WTC11 (cell line): ENCODE data around the gene SEL1L3. TPM values are rescaled to one million over a fixed set of nuclear protein-coding genes. Genes with fewer than 3 reads are reported as not detected.

Experiments used
- ATAC-seq: fragments of 200-7000 bp; cut with Tn5 transposase; 2 replicates; pipeline ENCODE4 v1.10.0; 2021; ENCODE audit warnings: mild to moderate bottlenecking, moderate library complexity
- CTCF ChIA-PET: fragments of 300-600 bp; sonication (Branson Sonifier 250); formaldehyde crosslinking; loops from one replicate; lab custom pipeline; 2021; ENCODE audit warnings: antibody characterized with exemption; lab: Charles Lee
- POLR2A ChIA-PET: fragments of 350-600 bp; sonication (Branson Sonifier 250); formaldehyde crosslinking; loops from one replicate; lab custom pipeline; 2021; ENCODE audit warnings: antibody characterized with exemption; lab: Charles Lee
- DNase-seq: peaks from one replicate; pipeline ENCODE4 v3.0.0; 2021; ENCODE audit warnings: low spot score
- H3K27ac Mint-ChIP-seq: 2 replicates; pipeline ENCODE4 v1.8.0; 2021; ENCODE audit warnings: mixed read lengths
- H3K27me3 Mint-ChIP-seq: 2 replicates; pipeline ENCODE4 v1.8.0; 2021; ENCODE audit warnings: low read depth, mild to moderate bottlenecking, moderate library complexity, mixed read lengths
- H3K36me3 Mint-ChIP-seq: 2 replicates; pipeline ENCODE4 v1.8.0; 2021; ENCODE audit warnings: mixed read lengths
- H3K4me1 Mint-ChIP-seq: 2 replicates; pipeline ENCODE4 v1.8.0; 2022; ENCODE audit warnings: mixed read lengths
- H3K4me3 Mint-ChIP-seq: 2 replicates; pipeline ENCODE4 v1.8.0; 2021; ENCODE audit warnings: mild to moderate bottlenecking, moderate library complexity, mixed read lengths
- H3K9me3 Mint-ChIP-seq: 2 replicates; pipeline ENCODE4 v1.8.0; 2021; ENCODE audit warnings: mixed read lengths
- ARID4B ChIP-seq: sonication (generic); formaldehyde crosslinking; IDR thresholded peaks from 2 replicates; pipeline ENCODE4 v1.8.0; 2023; ENCODE audit warnings: missing genetic modification reagents, mild to moderate bottlenecking, borderline replicate concordance
- ESRRA ChIP-seq: sonication (generic); formaldehyde crosslinking; IDR thresholded peaks from 2 replicates; pipeline ENCODE4 v1.8.1; 2022; ENCODE audit warnings: mild to moderate bottlenecking, missing genetic modification reagents, borderline replicate concordance
- ETV6 ChIP-seq: sonication (generic); formaldehyde crosslinking; IDR thresholded peaks from 2 replicates; pipeline ENCODE4 v1.8.1; 2022; ENCODE audit warnings: mild to moderate bottlenecking, missing genetic modification reagents
- GRHL2 ChIP-seq: fragments of 250-450 bp; sonication (Bioruptor Pico); IDR thresholded peaks from 2 replicates; pipeline ENCODE4 v1.8.0; 2022; ENCODE audit warnings: mild to moderate bottlenecking, moderate library complexity; ENCODE audit not compliant: insufficient replicate concordance, severe bottlenecking
- MXD4 ChIP-seq: fragments of 250-450 bp; sonication (Bioruptor Pico); IDR thresholded peaks from 2 replicates; pipeline ENCODE4 v1.8.0; 2021; ENCODE audit warnings: mild to moderate bottlenecking, moderate library complexity, borderline replicate concordance
- PRDM15 ChIP-seq: sonication (generic); formaldehyde crosslinking; IDR thresholded peaks from 2 replicates; pipeline ENCODE4 v1.8.0; 2022; ENCODE audit warnings: missing genetic modification reagents
- PRRX2 ChIP-seq: fragments of 250-450 bp; sonication (Bioruptor Pico); IDR thresholded peaks from 2 replicates; pipeline ENCODE4 v1.8.0; 2021; ENCODE audit warnings: mild to moderate bottlenecking
- SP1 ChIP-seq: sonication (generic); formaldehyde crosslinking; conservative IDR thresholded peaks from 2 replicates; pipeline ENCODE4 v1.8.1; 2022; ENCODE audit warnings: missing genetic modification reagents
- TCF7 ChIP-seq: sonication (generic); formaldehyde crosslinking; IDR thresholded peaks from 2 replicates; pipeline ENCODE4 v1.8.0; 2022; ENCODE audit warnings: mild to moderate bottlenecking, low read depth, missing genetic modification reagents, moderate library complexity
- ZMAT4 ChIP-seq: fragments of 250-450 bp; sonication (Bioruptor Pico); IDR thresholded peaks from 2 replicates; pipeline ENCODE4 v1.9.0; 2021; ENCODE audit warnings: mild to moderate bottlenecking
- ZNF219 ChIP-seq: sonication (generic); formaldehyde crosslinking; IDR thresholded peaks from 2 replicates; pipeline ENCODE4 v1.8.0; 2023; ENCODE audit warnings: missing genetic modification reagents, mild to moderate bottlenecking, borderline replicate concordance
- ZSCAN18 ChIP-seq: fragments of 250-450 bp; sonication (Bioruptor Pico); IDR thresholded peaks from 2 replicates; pipeline ENCODE4 v2.1.2; 2022; ENCODE audit warnings: mild to moderate bottlenecking, moderate library complexity
- total RNA-seq: library from RNA; stranded (reverse); gene quantifications from 3 replicates; pipeline ENCODE4 v1.2.3, GENCODE V29; 2021
- TF ChIP-seq, protein P1 (sequence below): fragments of 250-450 bp; sonication (Bioruptor Pico); conservative IDR thresholded peaks from 2 replicates; pipeline ENCODE4 v1.9.0; 2021; ENCODE audit warnings: mild to moderate bottlenecking
- TF ChIP-seq, protein P2 (sequence below): sonication (generic); formaldehyde crosslinking; IDR thresholded peaks from 2 replicates; pipeline ENCODE4 v1.8.0; 2022; ENCODE audit warnings: mild to moderate bottlenecking, missing genetic modification reagents

SEL1L3 gene
- total RNA-seq, 1 experiment from 2014 or later = 31.5 TPM

- H3K27me3 Mint-ChIP-seq = no peaks in the 10 kb centered on the region; the same call in 1 of the 2 replicates
- no peaks in the 10 kb centered on the region for H3K9me3 Mint-ChIP-seq
- H3K4me1 Mint-ChIP-seq = peaks cover 27% of the 10 kb centered on the region
- H3K36me3 Mint-ChIP-seq = no peaks in the 10 kb centered on the region
- ATAC-seq (peak; percentile 19; the same call in 1 of the 2 replicates), DNase-seq (no peak)
- H3K27ac Mint-ChIP-seq = no peak overlapping the region
- H3K4me3 Mint-ChIP-seq = no peak overlapping the region
- ChIA-PET POLR2A (no interaction called here), CTCF (interaction anchor here (0.8 to 1.1 kb wide), 3 partner anchors 15 to 130 kb away, joined by 3 to 5 read pairs (median 4); partner anchors contain the start of gene SMIM20)
- TF ChIP-seq SP1 (CRISPR knock-in tag) = no peak
- no peak for TF ChIP-seq PRRX2 (CRISPR knock-in tag)
- TF ChIP-seq ETV6 = no peak
- TF ChIP-seq PRDM15 (CRISPR knock-in tag) = no peak
- TF ChIP-seq, protein P1, sequence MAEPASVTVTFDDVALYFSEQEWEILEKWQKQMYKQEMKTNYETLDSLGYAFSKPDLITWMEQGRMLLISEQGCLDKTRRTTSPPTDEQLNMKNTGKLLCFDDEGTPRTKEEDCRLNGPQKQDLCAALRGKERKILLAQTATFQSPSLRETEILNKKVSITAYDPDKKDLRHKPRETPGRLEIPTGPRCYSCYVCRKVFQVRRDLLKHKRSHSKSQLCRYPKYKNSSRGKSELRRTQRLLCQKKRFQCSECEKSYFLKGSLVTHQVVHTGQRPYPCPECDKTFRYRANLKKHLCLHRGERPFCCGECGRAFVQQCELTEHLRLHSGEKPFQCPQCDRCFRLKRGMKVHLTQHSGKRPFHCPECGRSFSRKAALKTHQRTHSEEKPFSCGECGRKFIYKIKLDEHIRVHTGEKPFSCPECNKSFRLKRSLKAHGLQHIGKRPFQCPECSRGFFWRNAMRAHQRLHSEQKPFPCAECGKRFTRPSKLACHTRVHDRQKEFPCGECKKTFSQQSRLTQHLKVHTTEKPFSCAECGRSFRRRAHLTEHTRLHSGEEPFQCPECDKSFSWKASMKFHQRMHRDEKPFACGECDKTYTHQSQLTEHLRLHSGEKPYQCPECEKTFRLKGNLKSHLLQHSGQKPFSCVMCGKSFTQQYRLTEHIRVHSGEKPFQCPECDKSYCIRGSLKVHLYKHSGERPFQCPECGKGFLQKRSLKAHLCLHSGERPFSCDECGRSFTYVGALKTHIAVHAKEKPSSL (CRISPR knock-in tag) = no peak
Observed at GRCh38 chr4:25857403-25857802, 5.4 kb downstream of the SEL1L3 start.

- no peaks in the 10 kb centered on the region; the same call in 1 of the 2 replicates for H3K27me3 Mint-ChIP-seq
- H3K27ac Mint-ChIP-seq = no peak overlapping the region
- TF ChIP-seq TCF7 (no peak), ZNF219 (no peak), ZSCAN18 (CRISPR knock-in tag) (no peak)
- no peaks in the 10 kb centered on the region for H3K9me3 Mint-ChIP-seq
- H3K36me3 Mint-ChIP-seq = no peaks in the 10 kb centered on the region
- DNase-seq (no peak), ATAC-seq (no peak)
- ChIA-PET POLR2A (no interaction called here), CTCF (interaction anchor here (1.1 kb wide), 1 partner anchor 14 kb away, joined by 5 read pairs; no protein-coding TSS in a partner anchor)
- H3K4me1 Mint-ChIP-seq = peaks cover 25% of the 10 kb centered on the region
- no peak overlapping the region for H3K4me3 Mint-ChIP-seq
Observed at GRCh38 chr4:25856756-25857155, 6.0 kb downstream of the SEL1L3 start.

- no peak overlapping the region for H3K4me3 Mint-ChIP-seq
- CTCF ChIA-PET = interaction anchor here (0.6 kb wide), 1 partner anchor 804 kb away, joined by 3 read pairs; no protein-coding TSS in a partner anchor
- DNase-seq (no peak), ATAC-seq (no peak)
- peaks cover under 1% of the 10 kb centered on the region; the same call in 1 of the 2 replicates for H3K4me1 Mint-ChIP-seq
- H3K27me3 Mint-ChIP-seq = no peaks in the 10 kb centered on the region
- H3K9me3 Mint-ChIP-seq = no peaks in the 10 kb centered on the region
- H3K27ac Mint-ChIP-seq = no peak overlapping the region
- H3K36me3 Mint-ChIP-seq = peaks cover under 1% of the 10 kb centered on the region
- POLR2A ChIA-PET = no interaction called here
- TF ChIP-seq ARID4B (CRISPR knock-in tag) (no peak), MXD4 (CRISPR knock-in tag) (no peak), ESRRA (CRISPR knock-in tag) (no peak), GRHL2 (CRISPR knock-in tag) (no peak), ZMAT4 (CRISPR knock-in tag) (no peak)
- TF ChIP-seq, protein P1 (CRISPR knock-in tag) = no peak
- TF ChIP-seq, protein P2, sequence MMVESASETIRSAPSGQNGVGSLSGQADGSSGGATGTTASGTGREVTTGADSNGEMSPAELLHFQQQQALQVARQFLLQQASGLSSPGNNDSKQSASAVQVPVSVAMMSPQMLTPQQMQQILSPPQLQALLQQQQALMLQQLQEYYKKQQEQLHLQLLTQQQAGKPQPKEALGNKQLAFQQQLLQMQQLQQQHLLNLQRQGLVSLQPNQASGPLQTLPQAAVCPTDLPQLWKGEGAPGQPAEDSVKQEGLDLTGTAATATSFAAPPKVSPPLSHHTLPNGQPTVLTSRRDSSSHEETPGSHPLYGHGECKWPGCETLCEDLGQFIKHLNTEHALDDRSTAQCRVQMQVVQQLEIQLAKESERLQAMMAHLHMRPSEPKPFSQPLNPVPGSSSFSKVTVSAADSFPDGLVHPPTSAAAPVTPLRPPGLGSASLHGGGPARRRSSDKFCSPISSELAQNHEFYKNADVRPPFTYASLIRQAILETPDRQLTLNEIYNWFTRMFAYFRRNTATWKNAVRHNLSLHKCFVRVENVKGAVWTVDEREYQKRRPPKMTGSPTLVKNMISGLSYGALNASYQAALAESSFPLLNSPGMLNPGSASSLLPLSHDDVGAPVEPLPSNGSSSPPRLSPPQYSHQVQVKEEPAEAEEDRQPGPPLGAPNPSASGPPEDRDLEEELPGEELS (CRISPR knock-in tag) = no peak
Observed at GRCh38 chr4:25852103-25852502, 10.7 kb downstream of the SEL1L3 start.
